GM18873 (cell line): ENCODE data around the gene RXRA.

ENCODE experiments used
- ATAC-seq: cut with Tn5 transposase; IDR thresholded peaks from one replicate; pipeline ENCODE4 v1.9.1; 2021; ENCODE audit warnings: mild to moderate bottlenecking, moderate library complexity, moderate number of reproducible peaks; ENCODE audit not compliant: unreplicated experiment, low FRiP score

The RXRA gene

DNA sequence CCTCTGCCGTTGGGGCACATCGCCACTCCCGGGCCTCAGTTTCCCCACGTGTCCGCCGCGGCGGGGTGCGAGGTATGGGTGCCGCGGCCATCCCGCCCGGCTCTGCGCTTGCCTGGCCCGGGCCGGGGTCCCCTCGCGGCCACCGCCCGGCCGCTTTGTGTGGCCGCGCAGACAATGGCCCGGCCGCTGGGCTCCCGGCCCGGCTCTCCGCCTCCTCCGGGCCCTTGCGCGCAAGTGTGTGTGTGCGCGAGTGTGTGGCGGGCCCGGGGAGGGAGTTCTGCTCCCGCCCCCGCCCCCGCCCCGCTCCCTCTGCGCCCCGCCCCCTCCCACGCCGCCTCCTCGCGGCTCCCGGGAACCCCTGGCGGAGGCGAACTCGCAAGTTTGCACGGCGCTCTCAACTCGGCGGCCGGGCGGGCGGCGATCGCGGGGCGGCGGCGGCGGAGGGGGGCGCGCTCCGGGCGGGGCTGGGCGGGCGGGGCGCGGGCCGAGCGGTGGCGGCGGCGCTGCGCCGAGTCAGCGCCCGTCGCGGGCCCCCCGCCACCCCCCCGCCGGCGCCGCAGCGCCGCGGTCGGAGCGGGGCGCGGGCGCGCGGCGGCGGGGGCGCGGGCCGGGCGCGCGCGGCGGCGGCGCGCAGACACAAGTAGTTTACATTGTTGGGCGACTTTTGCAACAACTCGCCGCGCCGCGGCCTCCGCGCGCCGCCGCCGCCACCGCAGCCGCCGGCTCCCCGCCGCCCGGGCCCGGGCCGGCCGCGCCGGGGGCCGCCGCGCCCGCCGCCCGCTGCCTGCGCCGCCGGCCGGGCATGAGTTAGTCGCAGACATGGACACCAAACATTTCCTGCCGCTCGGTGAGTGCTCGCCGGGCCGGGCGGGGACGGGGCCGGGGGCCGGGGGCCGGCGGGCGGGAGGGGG lies at the start of gene RXRA:
Gene RXRA, plus strand, starts transcription at position 643 of the 911 bp plus-strand sequence. Its CDS starts 177 bp downstream, at position 820.
- ATAC-seq = no peak

- ATAC-seq = no peak
These were observed 48.0 kb upstream of the RXRA start for GRCh38 chr9:134278286-134278685.

- no peak for ATAC-seq
These were observed 47.1 kb upstream of the RXRA start for GRCh38 chr9:134278974-134279640.

GRCh38 chr9:134282138-134282650 lies 44.1 kb upstream of the RXRA start:
- ATAC-seq = no peak

GRCh38 chr9:134283111-134283515 lies 43.1 kb upstream of the RXRA start:
- no peak for ATAC-seq

GRCh38 chr9:134283692-134284265 lies 42.5 kb upstream of the RXRA start:
- ATAC-seq = no peak

- no peak for ATAC-seq
These were observed 42.0 kb upstream of the RXRA start for GRCh38 chr9:134284273-134284672.

DNA sequence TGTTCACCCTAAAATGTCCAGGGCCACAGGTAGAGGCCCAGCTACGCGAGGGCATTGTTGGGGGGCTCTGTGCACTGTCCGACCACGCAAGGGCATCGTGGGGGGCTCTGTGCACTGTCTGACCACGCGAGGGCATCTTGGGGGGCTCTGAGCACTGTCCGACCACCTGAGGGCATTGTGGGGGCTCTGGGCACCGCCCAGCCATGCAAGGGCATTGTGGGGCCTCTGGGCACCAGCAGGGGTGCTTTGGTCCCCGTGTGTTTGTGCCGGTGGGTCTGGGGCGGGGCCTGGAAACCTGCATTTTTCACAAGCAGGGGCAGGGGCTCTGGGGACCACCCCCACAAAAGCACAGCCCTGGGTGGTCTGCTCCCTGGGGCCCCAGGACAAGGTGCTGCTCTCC lies 41.5 kb upstream of the RXRA start:
- ATAC-seq = no peak

- no peak for ATAC-seq
These were observed 40.9 kb upstream of the RXRA start for GRCh38 chr9:134285215-134285845.

DNA sequence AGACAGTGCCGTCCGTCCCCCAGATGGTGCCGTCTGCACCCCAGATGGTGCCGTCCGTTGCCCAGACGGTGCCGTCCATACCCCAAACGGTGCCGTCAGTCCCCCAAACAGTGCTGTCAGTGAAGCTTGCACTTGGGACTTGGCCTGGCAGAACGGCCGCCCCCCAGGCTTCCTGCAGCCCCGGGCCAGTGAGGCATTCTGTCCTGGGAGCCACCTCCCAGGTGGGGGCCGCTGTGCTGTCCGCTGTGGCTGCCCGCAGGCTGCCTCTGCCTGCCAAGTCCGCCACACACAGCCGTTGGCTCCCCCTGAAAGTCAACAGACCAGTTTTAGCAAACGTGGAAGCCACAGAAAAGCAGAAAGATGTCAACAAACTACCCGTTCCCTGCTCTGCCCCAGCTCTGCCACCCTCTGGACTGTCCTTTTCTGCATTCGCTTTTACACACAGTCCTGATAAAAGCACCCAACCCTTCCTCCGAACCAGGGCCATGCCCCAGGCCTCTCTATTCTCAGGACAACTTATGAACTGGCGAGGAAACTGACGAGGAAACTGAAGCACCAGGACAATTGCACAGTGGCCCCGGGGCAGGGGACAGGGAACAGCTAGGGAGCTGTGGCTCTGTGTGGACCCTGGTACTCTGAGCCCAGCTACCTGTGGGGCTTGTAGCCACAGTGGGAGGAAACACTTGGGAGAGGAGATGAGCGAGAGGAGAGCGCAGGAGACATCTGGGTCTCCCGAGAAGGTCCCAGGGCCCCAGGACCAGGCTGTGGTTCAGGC lies 39.6 kb upstream of the RXRA start:
- no peak for ATAC-seq

DNA sequence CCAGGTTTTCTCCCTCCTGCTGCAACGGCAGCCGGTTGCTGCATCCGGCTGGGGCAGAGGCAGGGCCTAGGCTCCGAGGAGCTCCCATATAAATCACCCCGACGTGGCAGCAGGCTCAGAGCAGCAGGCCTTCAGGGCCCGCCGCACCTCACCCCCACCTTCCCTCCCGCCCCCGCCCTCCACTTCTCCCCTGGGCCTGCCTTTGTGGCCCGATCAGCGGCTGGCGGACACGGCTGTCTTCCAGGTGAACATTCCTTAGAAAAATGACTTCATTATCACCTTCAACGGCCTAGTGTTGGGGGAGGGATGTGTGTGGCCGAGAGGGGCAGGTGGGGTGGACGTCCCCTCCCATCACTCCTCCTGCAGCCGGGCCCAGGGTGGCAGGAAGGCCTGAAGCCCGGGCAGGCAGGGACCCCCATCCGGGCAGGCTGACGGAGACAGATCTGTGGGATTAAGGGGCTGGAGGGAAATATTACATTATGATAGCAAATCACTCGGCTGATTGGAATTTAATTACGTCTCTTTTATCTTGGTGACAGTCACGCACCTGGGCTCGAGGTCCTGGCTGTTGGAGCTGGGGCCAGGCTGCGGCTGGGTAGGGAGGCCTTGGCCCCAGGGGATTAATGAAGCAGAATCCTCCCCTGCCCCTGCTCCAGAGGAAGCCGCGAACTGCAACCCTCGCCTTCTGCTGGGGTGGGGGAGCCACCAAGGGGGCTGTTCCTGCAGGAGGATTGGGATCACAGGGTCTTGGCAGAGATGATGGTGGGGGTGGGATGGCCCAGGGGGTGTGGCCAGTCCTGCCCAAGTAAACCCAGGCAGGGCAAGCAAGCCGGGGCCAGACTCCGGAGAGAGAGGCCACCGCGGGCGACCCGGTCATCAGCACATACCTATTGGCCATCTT lies 38.4 kb upstream of the RXRA start:
- no peak for ATAC-seq

DNA sequence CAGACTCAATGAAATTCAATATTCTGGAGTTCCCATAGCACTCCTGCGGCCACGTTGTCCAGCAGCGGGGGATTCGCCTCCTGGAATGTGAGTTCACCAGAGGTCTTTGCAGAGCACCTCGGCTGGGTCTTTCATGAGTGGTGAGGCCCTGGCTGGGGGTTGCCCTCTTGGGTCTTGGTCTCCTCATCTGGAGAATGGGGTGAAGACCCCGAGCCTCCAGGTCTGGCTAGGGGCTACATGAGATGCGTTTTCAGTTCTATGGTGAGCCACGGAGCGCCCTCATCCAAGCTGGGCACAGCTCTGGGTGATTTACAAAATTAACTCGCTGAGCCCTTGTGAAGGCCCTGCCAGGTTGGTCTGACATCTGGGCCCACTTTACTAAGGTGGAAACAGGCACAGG lies 37.5 kb upstream of the RXRA start:
- ATAC-seq = no peak

DNA sequence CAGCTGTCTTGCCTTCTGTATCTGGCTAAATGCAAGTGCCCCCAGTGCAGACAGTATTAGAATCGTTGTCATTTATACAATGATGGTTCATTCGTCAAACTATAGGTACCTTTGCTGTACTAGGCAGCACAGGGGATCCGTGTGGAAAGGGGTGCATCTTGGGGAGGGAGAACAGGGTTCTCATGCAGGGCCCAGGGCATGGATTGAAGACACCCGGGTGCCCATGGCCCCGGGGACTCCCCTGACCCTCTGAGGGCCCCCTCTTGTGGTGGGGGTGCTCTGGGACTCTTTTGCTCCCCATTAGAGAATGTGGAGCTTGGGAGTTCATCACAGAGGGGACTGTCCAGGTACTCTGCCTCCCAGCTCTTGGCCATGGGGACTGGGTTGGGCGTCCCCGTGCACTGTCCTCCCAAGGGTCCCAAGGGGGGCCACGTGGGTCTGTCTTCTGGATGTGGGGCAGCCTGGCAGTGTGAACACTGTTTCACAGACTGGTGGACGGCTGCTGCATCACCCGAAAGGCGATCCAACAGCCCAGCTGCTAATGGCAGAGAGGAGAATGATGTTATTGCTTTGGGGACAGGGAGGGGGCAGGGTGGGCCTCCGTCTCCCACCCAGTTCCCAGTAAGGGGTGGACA lies 36.9 kb upstream of the RXRA start:
- ATAC-seq = no peak

DNA sequence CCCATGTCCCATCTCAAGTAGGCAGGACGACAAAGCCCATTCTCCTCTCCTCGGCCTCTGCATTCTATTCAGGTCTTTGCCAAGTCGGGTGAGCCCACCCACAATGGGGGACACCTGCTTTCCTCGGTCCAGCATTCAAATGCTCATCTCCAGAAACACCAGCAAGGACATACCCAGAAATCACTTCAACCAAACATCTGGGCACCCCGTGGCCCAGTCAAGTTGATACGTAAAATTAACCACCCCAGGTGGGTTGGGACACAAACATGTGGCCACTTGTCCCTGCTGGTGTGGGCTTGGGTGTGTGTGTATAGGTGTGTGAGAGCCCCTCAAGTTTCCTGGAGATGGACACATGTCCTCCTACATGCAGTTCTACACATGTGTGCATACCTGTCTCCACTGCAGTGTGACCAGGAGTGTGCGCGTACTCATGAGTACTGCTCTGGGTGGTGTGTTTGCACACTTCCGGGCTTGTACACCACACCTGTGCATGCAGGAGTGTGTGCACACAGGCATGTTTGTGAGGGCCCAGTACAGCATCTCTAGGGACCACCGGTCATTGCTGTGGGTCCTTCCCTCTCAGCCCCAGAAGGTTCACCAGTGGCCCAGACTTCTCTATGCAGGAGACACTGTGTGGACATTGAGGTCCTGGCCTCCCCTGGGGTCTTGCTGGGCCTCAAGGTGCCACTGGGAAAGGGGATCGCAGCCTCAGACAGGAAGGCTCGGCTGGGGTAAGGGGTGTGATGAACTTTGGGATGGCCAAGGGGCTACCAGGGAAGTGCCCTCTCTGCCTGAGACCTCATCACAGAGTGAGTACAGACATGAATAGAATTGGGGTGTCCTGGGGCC lies 35.4 kb upstream of the RXRA start:
- ATAC-seq = no peak

DNA sequence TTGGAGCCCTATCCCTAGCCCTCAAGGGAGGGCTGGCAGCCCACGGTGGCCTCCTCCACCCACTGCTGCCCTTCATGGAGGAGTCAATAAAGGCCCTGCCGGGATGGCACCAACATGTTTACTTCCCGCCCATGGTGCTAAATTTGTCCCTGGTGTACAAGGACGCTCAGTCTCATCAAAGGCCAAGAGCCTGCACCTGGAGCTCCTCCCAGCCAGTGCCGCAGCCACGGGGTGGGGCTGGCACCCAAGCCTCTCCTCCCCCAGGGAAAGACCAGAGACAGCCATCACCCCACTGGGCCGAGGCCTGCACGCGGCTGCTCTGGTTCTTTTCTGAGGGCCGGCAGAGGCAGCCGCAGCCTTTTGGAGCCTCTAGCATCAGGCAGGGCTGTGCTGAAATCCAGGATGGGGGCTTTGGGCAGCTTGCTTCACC lies 34.8 kb upstream of the RXRA start:
- no peak for ATAC-seq

- ATAC-seq = no peak
These were observed 34.0 kb upstream of the RXRA start for GRCh38 chr9:134291961-134292871.
